SK-N-SH (cell line): ENCODE results near the gene CCDC183. TPM values are rescaled to one million over a fixed set of nuclear protein-coding genes. Genes with fewer than 3 reads are reported as not detected.
"Not testable (repeated sequence)": the region's sequence is repeated elsewhere in the genome, so short reads cannot be mapped to it uniquely, and the experiment has no call there.

Source experiments
- CTCF ChIA-PET: fragments of 300-600, 350-600 bp; formaldehyde crosslinking; extraction: SDS; loops from one replicate; lab custom pipeline; 2021; lab: Yijun Ruan, JAX
- POLR2A ChIA-PET: fragments of 350-600 bp; sonication (Branson Sonifier 250); formaldehyde crosslinking; extraction: SDS; loops from one replicate; lab custom pipeline; 2020; ENCODE audit warnings: antibody characterized with exemption, inconsistent platforms; lab: Yijun Ruan, JAX
- DNase-seq: peaks from one replicate; pipeline ENCODE4 v3.0.0; 2012
- H2AFZ ChIP-seq: fragments of 200-600 bp; sonication (generic); 2 replicates; pipeline ENCODE4 v1.8.1; 2016; ENCODE audit warnings: antibody characterized with exemption, mild to moderate bottlenecking, low read depth
- H3F3A ChIP-seq: fragments of 200-600 bp; sonication (generic); replicated peaks from 2 replicates; pipeline ENCODE3; 2016; ENCODE audit warnings: antibody characterized with exemption, mild to moderate bottlenecking; ENCODE audit not compliant: insufficient read depth
- H3K27ac ChIP-seq, 2 experiments: fragments of 200-500 bp in 1 of 2; fragments of 200-600 bp in 1 of 2; sonication (Bioruptor generic) in 1 of 2; sonication (generic), shearing (Covaris generic) in 1 of 2; 2 replicates each; pipeline versions ENCODE4 v1.5.1 to v1.6.1; 2014 to 2016; ENCODE audit warnings: low read depth in 2 of 2, inconsistent platforms in 1 of 2, low read length in 1 of 2, mild to moderate bottlenecking in 1 of 2, mixed read lengths in 1 of 2
- H3K27me3 ChIP-seq: fragments of 200-600 bp; sonication (generic), shearing (Covaris generic); 2 replicates; pipeline ENCODE4 v1.6.1; 2016; ENCODE audit warnings: mixed run types; ENCODE audit not compliant: insufficient read depth
- H3K36me3 ChIP-seq, 2 experiments: fragments of 200-500 bp in 1 of 2; fragments of 200-600 bp in 1 of 2; sonication (Bioruptor generic) in 1 of 2; sonication (generic) in 1 of 2; replicated peaks in 1 of 2; 2 replicates each; pipeline versions ENCODE3 to v1.5.1; 2014 to 2016; ENCODE audit warnings: low read length in 1 of 2, mild to moderate bottlenecking in 1 of 2; ENCODE audit not compliant: insufficient read depth in 2 of 2, control insufficient read depth in 1 of 2
- H3K4me1 ChIP-seq, 2 experiments: fragments of 200-500 bp in 1 of 2; fragments of 200-600 bp in 1 of 2; sonication (Bioruptor generic) in 1 of 2; sonication (generic), shearing (Covaris generic) in 1 of 2; 2 replicates each; pipeline versions ENCODE4 v1.5.1 to v1.6.1; 2014 to 2016; ENCODE audit warnings: low read depth in 1 of 2, low read length in 1 of 2, mixed run types in 1 of 2; ENCODE audit not compliant: insufficient read depth in 2 of 2, control insufficient read depth in 1 of 2
- H3K4me2 ChIP-seq: fragments of 200-600 bp; sonication (generic), shearing (Covaris generic); 2 replicates; pipeline ENCODE4 v1.6.1; 2017; ENCODE audit warnings: mixed run types
- H3K4me3 ChIP-seq, 2 experiments: fragments of 200-500 bp in 1 of 2; fragments of 200-600 bp in 1 of 2; sonication (Bioruptor generic) in 1 of 2; sonication (generic), shearing (Covaris generic) in 1 of 2; 2 replicates each; pipeline versions ENCODE4 v1.5.1 to v1.8.1; 2014 to 2016; ENCODE audit warnings: low read depth in 2 of 2, inconsistent platforms in 1 of 2, low read length in 1 of 2, mild to moderate bottlenecking in 1 of 2, mixed read lengths in 1 of 2, moderate library complexity in 1 of 2
- H3K79me2 ChIP-seq: fragments of 200-600 bp; sonication (generic); 2 replicates; pipeline ENCODE4 v1.8.1; 2017; ENCODE audit warnings: mild to moderate bottlenecking; ENCODE audit not compliant: insufficient read depth
- H3K9ac ChIP-seq: fragments of 200-600 bp; sonication (generic); 2 replicates; pipeline ENCODE4 v1.6.1; 2017; ENCODE audit warnings: mixed run types
- H3K9me2 ChIP-seq: fragments of 200-600 bp; sonication (generic); 2 replicates; pipeline ENCODE4 v1.6.1; 2017; ENCODE audit warnings: mixed run types
- H3K9me3 ChIP-seq: fragments of 200-600 bp; sonication (generic); 2 replicates; pipeline ENCODE4 v1.6.1; 2017; ENCODE audit warnings: mixed run types, mild to moderate bottlenecking, moderate library complexity
- H4K20me1 ChIP-seq: fragments of 200-600 bp; sonication (generic); 2 replicates; pipeline ENCODE4 v1.6.1; 2017; ENCODE audit warnings: mild to moderate bottlenecking, mixed run types; ENCODE audit not compliant: insufficient read depth
- CHD2 ChIP-seq: fragments of 150-350 bp; IDR thresholded peaks from 2 replicates; pipeline ENCODE4 v1.6.1; 2018; ENCODE audit warnings: low read length; ENCODE audit not compliant: partially characterized antibody
- CTCF ChIP-seq: fragments of 200-600 bp; sonication (generic); IDR thresholded peaks from 2 replicates; pipeline ENCODE4 v1.6.1; 2017; ENCODE audit warnings: antibody characterized with exemption, mild to moderate bottlenecking, moderate library complexity
- FOXM1 ChIP-seq: IDR thresholded peaks from 2 replicates; pipeline ENCODE4 v1.4.0; 2012; ENCODE audit warnings: low read depth, mild to moderate bottlenecking
- IRF3 ChIP-seq: fragments of 150-350 bp; IDR thresholded peaks from 2 replicates; pipeline ENCODE4 v1.6.1; 2016; ENCODE audit warnings: mild to moderate bottlenecking, low read depth, low read length
- MXI1 ChIP-seq: IDR thresholded peaks from 2 replicates; pipeline ENCODE4 v1.6.1; 2012; ENCODE audit warnings: mild to moderate bottlenecking, low read depth, low read length, improper control_type of control experiment
- NFIC ChIP-seq: IDR thresholded peaks from 2 replicates; pipeline ENCODE4 v1.4.0; 2012; ENCODE audit warnings: borderline replicate concordance
- POLR2AphosphoS5 ChIP-seq: IDR thresholded peaks from 2 replicates; pipeline ENCODE4 v1.6.1; 2012; ENCODE audit warnings: low read depth, low read length
- RXRA ChIP-seq: IDR thresholded peaks from 2 replicates; pipeline ENCODE4 v1.4.0; 2012; ENCODE audit warnings: low read depth, mild to moderate bottlenecking, borderline replicate concordance
- TAF1 ChIP-seq: IDR thresholded peaks from 2 replicates; pipeline ENCODE4 v1.6.1; 2012; ENCODE audit warnings: low read depth, mild to moderate bottlenecking, low read length, moderate library complexity, borderline replicate concordance
- TEAD4 ChIP-seq: IDR thresholded peaks from 2 replicates; pipeline ENCODE4 v1.4.0; 2012; ENCODE audit warnings: mild to moderate bottlenecking, borderline replicate concordance; ENCODE audit not compliant: insufficient read depth
- USF1 ChIP-seq: IDR thresholded peaks from 2 replicates; pipeline ENCODE4 v1.4.0; 2012; ENCODE audit warnings: low read depth, borderline replicate concordance
- YY1 ChIP-seq: IDR thresholded peaks from 2 replicates; pipeline ENCODE4 v1.4.0; 2012; ENCODE audit warnings: low read depth, mild to moderate bottlenecking
- WGBS: methylation state at CpG from one replicate; pipeline ENCODE4 v1.1.6; 2017; ENCODE audit warnings: low lambda C conversion rate; 5-methylcytosine and 5-hydroxymethylcytosine counted together
- polyA plus RNA-seq, 3 experiments: library from polyadenylated mRNA; depleted of rRNA; stranded (reverse); fragments of >200 nt; gene quantifications; 2 replicates each; pipeline ENCODE4 v1.2.3, GENCODE V29; 2012

CCDC183 gene
- polyA plus RNA-seq, 1 of the 3 experiments (the other 2 are of a cell fraction), result 5.3 TPM

- H3K36me3 ChIP-seq, result no peaks in the 10 kb centered on the region
- peaks cover 3% of the 10 kb centered on the region for H3F3A ChIP-seq
- no CpG with 5 or more reads among the region's 17 CpGs for WGBS
- no peak overlapping the region for H3K4me2 ChIP-seq
- H3K9me3 ChIP-seq, result no peaks in the 10 kb centered on the region
- H2AFZ ChIP-seq, result no peak overlapping the region
- ChIA-PET POLR2A (no interaction called here), CTCF (interaction anchor here (1.3 kb wide), 1 partner anchor 12 kb away, joined by 6 read pairs; no protein-coding TSS in a partner anchor)
- no peak for DNase-seq
- no peaks in the 10 kb centered on the region for H3K9me2 ChIP-seq
- TF ChIP-seq IRF3, result no peak
- no peak for TF ChIP-seq MXI1
- peaks cover 0 to 5% of the 10 kb centered on the region in 2 experiments; a peak in 1 of 4 replicates for H3K4me1 ChIP-seq
- no peaks in the 10 kb centered on the region for H3K79me2 ChIP-seq
- no peak overlapping the region for H3K27ac ChIP-seq
- H3K4me3 ChIP-seq, result no peak overlapping the region
- no peaks in the 10 kb centered on the region for H3K27me3 ChIP-seq
- no peak overlapping the region for H3K9ac ChIP-seq
- no peaks in the 10 kb centered on the region for H4K20me1 ChIP-seq
Measured at GRCh38 chr9:136754059-136754572, 42.0 kb upstream of the CCDC183 start.

GRCh38 chr9:136754626-136755301, 41.4 kb upstream of the CCDC183 start:
- Histone ChIP-seq H3K9me3 (no peaks in the 10 kb centered on the region), H2AFZ (no peak overlapping the region), H3K27ac (no peak overlapping the region), H3K79me2 (no peaks in the 10 kb centered on the region), H3K9me2 (no peaks in the 10 kb centered on the region), H3K9ac (no peak overlapping the region), H4K20me1 (no peaks in the 10 kb centered on the region), H3K36me3 (no peaks in the 10 kb centered on the region), H3K4me2 (no peak overlapping the region), H3K4me1 (peaks cover 0 to 5% of the 10 kb centered on the region in 2 experiments; a peak in 1 of 4 replicates), H3K27me3 (no peaks in the 10 kb centered on the region), H3F3A (peaks cover 3% of the 10 kb centered on the region), H3K4me3 (no peak overlapping the region)
- 84% methylated on average over 14 of the region's 24 CpGs for WGBS
- TF ChIP-seq NFIC, result no peak
- no peak for TF ChIP-seq CHD2
- no peak for TF ChIP-seq FOXM1
- TF ChIP-seq POLR2AphosphoS5, result no peak
- TF ChIP-seq YY1, result no peak
- no peak for TF ChIP-seq TEAD4
- TF ChIP-seq RXRA, result no peak
- TF ChIP-seq TAF1, result no peak
- TF ChIP-seq CTCF, result no peak
- TF ChIP-seq USF1, result no peak
- no peak for DNase-seq
- ChIA-PET CTCF (interaction anchor here (0.7 to 1.3 kb wide), 3 partner anchors 10 to 28 kb away, joined by 4 to 6 read pairs (median 4); no protein-coding TSS in a partner anchor), POLR2A (interaction anchor here (0.9 kb wide), 1 partner anchor 26 kb away, joined by 4 read pairs; no protein-coding TSS in a partner anchor)

- not testable (repeated sequence) for H3F3A ChIP-seq, H3K79me2 ChIP-seq, H3K36me3 ChIP-seq, H4K20me1 ChIP-seq, H3K9me3 ChIP-seq, DNase-seq, H3K27me3 ChIP-seq, H3K4me3 ChIP-seq, H3K9ac ChIP-seq, H3K27ac ChIP-seq, H2AFZ ChIP-seq, H3K9me2 ChIP-seq, H3K4me2 ChIP-seq, H3K4me1 ChIP-seq
- ChIA-PET POLR2A (interaction anchor here (0.9 kb wide), 1 partner anchor 27 kb away, joined by 4 read pairs; no protein-coding TSS in a partner anchor), CTCF (interaction anchor here (0.7 to 1.3 kb wide), 3 partner anchors 11 to 28 kb away, joined by 4 to 6 read pairs (median 4); no protein-coding TSS in a partner anchor)
- WGBS, result 92% methylated on average over 22 of the region's 22 CpGs
Measured at GRCh38 chr9:136755302-136756133, 40.6 kb upstream of the CCDC183 start.
